ENCODE measurements around the gene STPG4. TPM values are rescaled to one million over a fixed set of nuclear protein-coding genes. Genes with fewer than 3 reads are reported as not detected.

The STPG4 gene
- total RNA-seq, 4 donors from 2014 or later, result not detected

- no peak overlapping the region for H3K4me3 ChIP-seq
- peak overlapping the region; percentile 87 to 91 (median 90) for H3K27ac ChIP-seq (replicated peaks in 1 of 4)
- H3K36me3 ChIP-seq, result peaks cover 0 to 17% (median 13%) of the 10 kb centered on the region in 4 donors
- H3K27me3 ChIP-seq, result no peaks in the 10 kb centered on the region
- DNase-seq (ENCODE audit: extremely low spot score), result no peak
- WGBS, result 91% methylated on average over 7 of the region's 9 CpGs
- TF ChIP-seq CTCF (IDR thresholded peaks at IDR 0.05) (no peak), POLR2AphosphoS5 (IDR thresholded peaks at IDR 0.05) (no peak), EP300 (IDR thresholded peaks at IDR 0.05) (no peak), POLR2A (IDR thresholded peaks at IDR 0.05; ENCODE audit: low read depth) (no peak)
- H3K4me1 ChIP-seq, result peaks cover 53 to 80% (median 73%) of the 10 kb centered on the region in 4 donors
- intact Hi-C loops (cut with DNase I), result loop anchor here (5.0 to 10.0 kb wide), 3 partner anchors 85 to 195 kb away; partner anchors contain the start of gene MCFD2
- no peaks in the 10 kb centered on the region for H3K9me3 ChIP-seq
These were observed 77.5 kb downstream of the STPG4 start for GRCh38 chr2:47077442-47078117.

DNA sequence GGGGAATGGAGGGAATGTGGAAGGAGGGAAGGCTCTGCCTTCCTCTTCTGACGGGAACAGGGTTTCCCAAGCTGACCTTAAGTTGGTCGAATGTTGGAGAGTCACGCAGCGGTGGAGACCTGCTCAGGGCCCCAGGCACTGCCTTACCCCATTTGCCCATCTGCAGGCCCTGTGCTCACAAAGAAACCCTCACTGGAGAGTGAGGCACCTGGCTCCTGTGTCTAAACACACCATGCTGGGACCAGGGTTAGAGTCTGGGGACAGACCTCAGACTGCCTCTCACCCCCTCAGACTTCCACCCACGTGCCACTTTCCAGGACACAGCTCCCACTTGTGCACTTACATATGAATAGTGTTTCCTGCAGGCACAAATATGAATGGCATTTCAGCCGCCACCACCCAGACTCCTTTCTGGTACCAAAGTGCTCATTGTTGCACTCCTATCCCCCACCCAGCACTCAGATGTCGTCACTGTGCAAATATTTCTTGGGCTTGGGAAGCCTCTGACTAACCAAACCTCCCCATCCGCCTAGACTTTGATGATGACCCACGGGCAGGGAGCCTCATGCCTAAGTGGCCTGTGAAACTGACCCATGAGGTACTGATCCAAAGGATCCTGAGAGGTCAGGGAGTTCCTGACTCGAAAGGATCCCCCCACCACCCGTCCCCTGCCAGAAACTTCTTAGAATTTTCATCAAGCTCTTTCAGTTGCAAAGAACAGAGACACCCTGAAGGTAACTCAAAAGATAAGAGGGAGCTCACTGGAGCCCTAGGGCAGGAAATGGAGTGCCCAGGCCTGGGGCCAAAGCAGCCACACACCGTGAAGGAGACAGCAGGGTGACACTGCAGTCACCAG lies 78.3 kb downstream of the STPG4 start:
- Histone ChIP-seq H3K27me3 (no peaks in the 10 kb centered on the region), H3K36me3 (peaks cover 0 to 17% (median 14%) of the 10 kb centered on the region in 4 donors), H3K4me1 (peaks cover 61 to 87% (median 81%) of the 10 kb centered on the region in 4 donors), H3K4me3 (no peak overlapping the region), H3K9me3 (no peaks in the 10 kb centered on the region), H3K27ac (replicated peaks in 1 of 4) (peak overlapping the region; percentile 87 to 91 (median 90))
- intact Hi-C loops (cut with DNase I), result loop anchor here (5.0 to 10.0 kb wide), 3 partner anchors 85 to 195 kb away; partner anchors contain the start of gene MCFD2
- WGBS, result 65% methylated on average over 12 of the region's 12 CpGs
- no peak for DNase-seq (ENCODE audit: extremely low spot score)
- TF ChIP-seq CTCF (IDR thresholded peaks at IDR 0.05) (no peak), POLR2AphosphoS5 (IDR thresholded peaks at IDR 0.05) (peak in 1 of 2 donors; percentile 54)

- TF ChIP-seq POLR2AphosphoS5 (IDR thresholded peaks at IDR 0.05) (no peak), CTCF (IDR thresholded peaks at IDR 0.05) (no peak), POLR2A (IDR thresholded peaks at IDR 0.05; ENCODE audit: low read depth) (no peak), EP300 (IDR thresholded peaks at IDR 0.05) (no peak)
- no peak for DNase-seq (ENCODE audit: extremely low spot score)
- 89% methylated on average over 8 of the region's 8 CpGs for WGBS
- peaks cover 0 to 17% (median 14%) of the 10 kb centered on the region in 4 donors for H3K36me3 ChIP-seq
- intact Hi-C loops (cut with DNase I), result loop anchor here (5.0 to 10.0 kb wide), 3 partner anchors 84 to 196 kb away; partner anchors contain the start of gene MCFD2
- no peaks in the 10 kb centered on the region for H3K27me3 ChIP-seq
- no peak overlapping the region for H3K4me3 ChIP-seq
- peak overlapping the region; percentile 87 to 91 (median 90) for H3K27ac ChIP-seq (replicated peaks in 1 of 4)
- H3K9me3 ChIP-seq, result no peaks in the 10 kb centered on the region
- peaks cover 68 to 94% (median 86%) of the 10 kb centered on the region in 4 donors for H3K4me1 ChIP-seq
These were observed 79.0 kb downstream of the STPG4 start for GRCh38 chr2:47076126-47076506.

GRCh38 chr2:47075361-47076125 lies 79.6 kb downstream of the STPG4 start:
- Histone ChIP-seq H3K4me1 (peaks cover 74 to 96% (median 89%) of the 10 kb centered on the region in 4 donors), H3K36me3 (peaks cover 0 to 17% (median 14%) of the 10 kb centered on the region in 4 donors), H3K4me3 (no peak overlapping the region), H3K27ac (replicated peaks in 1 of 4) (peak overlapping the region; percentile 87 to 91 (median 90)), H3K27me3 (no peaks in the 10 kb centered on the region), H3K9me3 (no peaks in the 10 kb centered on the region)
- 63% methylated on average over 6 of the region's 6 CpGs for WGBS
- TF ChIP-seq CTCF (IDR thresholded peaks at IDR 0.05), result no peak
- TF ChIP-seq EP300 (IDR thresholded peaks at IDR 0.05), result no peak
- no peak for TF ChIP-seq POLR2A (IDR thresholded peaks at IDR 0.05; ENCODE audit: low read depth)
- no peak for TF ChIP-seq POLR2AphosphoS5 (IDR thresholded peaks at IDR 0.05)
- intact Hi-C loops (cut with DNase I), result loop anchor here (5.0 to 10.0 kb wide), 3 partner anchors 83 to 197 kb away; partner anchors contain the start of gene MCFD2
- no peak for DNase-seq (ENCODE audit: extremely low spot score)

Measured in esophagus muscularis mucosa (tissue), 4 donors.